GM04503 (cell line): ENCODE data around the gene CCL19.
"Not testable (repeated sequence)": the region's sequence is repeated elsewhere in the genome, so short reads cannot be mapped to it uniquely, and the experiment has no call there.

Experiments
- DNase-seq: peaks from one replicate; pipeline ENCODE4 v3.0.0-alpha.2; 2012; ENCODE audit warnings: low read depth

CCL19 gene

GRCh38 chr9:34690983-34691935 lies at the start of gene CCL19:
TSS of gene CCL19 (minus strand) at chr9:34691276. CDS start at chr9:34691139, 137 bp downstream.
- no peak for DNase-seq

- DNase-seq = not testable (repeated sequence)
Measured at GRCh38 chr9:34740176-34740575, 49.1 kb upstream of the CCL19 start.

GRCh38 chr9:34737677-34738260 lies 46.7 kb upstream of the CCL19 start:
- no peak for DNase-seq

GRCh38 chr9:34734720-34735119 lies 43.6 kb upstream of the CCL19 start:
- no peak for DNase-seq

- no peak for DNase-seq
Measured at GRCh38 chr9:34732886-34733285, 41.8 kb upstream of the CCL19 start.

- DNase-seq = no peak
Measured at GRCh38 chr9:34732478-34732877, 41.4 kb upstream of the CCL19 start.

GRCh38 chr9:34723141-34723540 lies 32.1 kb upstream of the CCL19 start:
- no peak for DNase-seq

GRCh38 chr9:34719769-34720025 lies 28.6 kb upstream of the CCL19 start:
- not testable (repeated sequence) for DNase-seq

- DNase-seq = no peak
Measured at GRCh38 chr9:34719021-34719768, 28.1 kb upstream of the CCL19 start.

- no peak for DNase-seq
Measured at GRCh38 chr9:34717996-34718614, 27.0 kb upstream of the CCL19 start.

GRCh38 chr9:34716711-34717110 lies 25.6 kb upstream of the CCL19 start:
- DNase-seq = no peak

GRCh38 chr9:34715639-34716215 lies 24.7 kb upstream of the CCL19 start:
- no peak for DNase-seq

GRCh38 chr9:34714007-34714406 lies 22.9 kb upstream of the CCL19 start:
- DNase-seq = no peak

GRCh38 chr9:34712140-34712539 lies 21.1 kb upstream of the CCL19 start:
- DNase-seq = no peak

GRCh38 chr9:34710023-34710422 lies 18.9 kb upstream of the CCL19 start, which contains the start of gene CCL21:
TSS of gene CCL21 (minus strand) at chr9:34710136. CDS start at chr9:34710066, 70 bp downstream.
- no peak for DNase-seq

- no peak for DNase-seq
Measured at GRCh38 chr9:34709196-34709978, 18.3 kb upstream of the CCL19 start.

GRCh38 chr9:34707130-34707529 lies 16.1 kb upstream of the CCL19 start:
- DNase-seq = no peak

GRCh38 chr9:34701769-34702736 lies 11.0 kb upstream of the CCL19 start:
- DNase-seq = peak; percentile 61

GRCh38 chr9:34701023-34701768 lies 10.1 kb upstream of the CCL19 start:
- no peak for DNase-seq
